Lung (tissue), 12 donors: ENCODE results near the gene ATXN3. TPM values are rescaled to one million over a fixed set of nuclear protein-coding genes. Genes with fewer than 3 reads are reported as not detected.
"Not testable (repeated sequence)": the region's sequence is repeated elsewhere in the genome, so short reads cannot be mapped to it uniquely, and the experiment has no call there.

Source experiments
- ATAC-seq: fragments of 200-7000 bp; cut with Tn5 transposase; one replicate; pipeline ENCODE4 v1.9.1; 2020; ENCODE audit warnings: moderate number of reproducible peaks; ENCODE audit not compliant: insufficient read depth, low FRiP score
- DNase-seq, 3 donors: peaks; one replicate each; pipeline ENCODE4 v3.0.0-alpha.2; 2013 to 2017
- H3K27ac ChIP-seq, 2 donors: one replicate each; pipeline ENCODE4 v1.5.1; 2013; ENCODE audit warnings: mild to moderate bottlenecking in 2 of 2, moderate library complexity in 2 of 2, control low read depth in 1 of 2, inconsistent platforms in 1 of 2, low read depth in 1 of 2, low read length in 1 of 2
- H3K27me3 ChIP-seq, 3 donors: one replicate each; pipeline ENCODE4 v1.5.1; 2013; ENCODE audit warnings: low read length in 2 of 3; ENCODE audit not compliant: control insufficient read depth in 3 of 3, insufficient read depth in 3 of 3
- H3K36me3 ChIP-seq, 4 donors: one replicate each; pipeline ENCODE4 v1.5.1; 2013; ENCODE audit warnings: low read length in 4 of 4, mild to moderate bottlenecking in 1 of 4, moderate library complexity in 1 of 4; ENCODE audit not compliant: control insufficient read depth in 4 of 4, insufficient read depth in 4 of 4
- H3K4me1 ChIP-seq, 5 donors: one replicate each; pipeline ENCODE4 v1.5.1; 2013; ENCODE audit warnings: low read length in 5 of 5, mild to moderate bottlenecking in 2 of 5, moderate library complexity in 1 of 5; ENCODE audit not compliant: control insufficient read depth in 5 of 5, insufficient read depth in 5 of 5
- H3K4me3 ChIP-seq: one replicate; pipeline ENCODE4 v1.5.1; 2013; ENCODE audit warnings: mild to moderate bottlenecking, control low read depth, moderate library complexity
- H3K9ac ChIP-seq, 2 donors: one replicate each; pipeline ENCODE4 v1.5.1; 2013; ENCODE audit warnings: low read length in 2 of 2, control low read depth in 1 of 2; ENCODE audit not compliant: insufficient read depth in 1 of 2
- H3K9me3 ChIP-seq, 4 donors: one replicate each; pipeline ENCODE4 v1.5.1; 2013; ENCODE audit warnings: low read length in 3 of 4, mild to moderate bottlenecking in 1 of 4, moderate library complexity in 1 of 4; ENCODE audit not compliant: control insufficient read depth in 4 of 4, insufficient read depth in 3 of 4
- CTCF ChIP-seq: IDR thresholded peaks from 2 replicates; pipeline ENCODE4 v1.5.1; 2012; ENCODE audit warnings: mild to moderate bottlenecking; ENCODE audit errors: control extremely low read depth, extremely low read depth
- WGBS, 2 donors: extraction: QIAGEN DNeasy Blood & Tissue Kit; methylation state at CpG; one replicate each; pipeline ENCODE4 v1.1.7; 2013; 5-methylcytosine and 5-hydroxymethylcytosine counted together
- polyA plus RNA-seq, 2 donors: library from polyadenylated mRNA; stranded (reverse); fragments of 200-250 nt; gene quantifications; one replicate each; pipeline ENCODE4 v1.2.1, GENCODE V29; 2013
- total RNA-seq, 2 donors: library from RNA; depleted of rRNA in 1 of 2; stranded (reverse); fragments of >200 nt in 1 of 2; gene quantifications; one replicate each; pipeline ENCODE4 v1.2.1, GENCODE V29; 2014 to 2021
- donor health status: control.
- donor health status: control.
- donor health status: Bipolar disorder and iron deficiency.
- donor health status: healthy.
- donor health status: DM: yes; HTN: yes; CAD: no.

Gene ATXN3
- total and polyA plus RNA-seq, 4 donors = 13.7 to 68.1 (median 21.3) TPM

- Histone ChIP-seq H3K9me3 (no peaks in the 10 kb centered on the region), H3K27ac (no peak overlapping the region), H3K9ac (no peak overlapping the region), H3K4me1 (no peaks in the 10 kb centered on the region), H3K4me3 (no peak overlapping the region), H3K36me3 (peaks cover 4 to 46% (median 19%) of the 10 kb centered on the region in 4 donors), H3K27me3 (no peaks in the 10 kb centered on the region)
- 93 to 95% methylated on average over 5 of the region's 5 CpGs for WGBS, 2 donors
- no peak for ATAC-seq
- no peak for TF ChIP-seq CTCF
- DNase-seq = no peak
These were observed 17.9 kb downstream of the ATXN3 start for GRCh38 chr14:92088494-92088893.

- TF ChIP-seq CTCF = no peak
- ATAC-seq = no peak
- Histone ChIP-seq H3K27ac (no peak overlapping the region), H3K4me1 (no peaks in the 10 kb centered on the region), H3K36me3 (peaks cover 4 to 22% (median 12%) of the 10 kb centered on the region in 4 donors), H3K9ac (no peak overlapping the region), H3K27me3 (no peaks in the 10 kb centered on the region), H3K4me3 (no peak overlapping the region), H3K9me3 (no peaks in the 10 kb centered on the region)
- DNase-seq = no peak
These were observed 31.8 kb downstream of the ATXN3 start for GRCh38 chr14:92074555-92074954.

DNA sequence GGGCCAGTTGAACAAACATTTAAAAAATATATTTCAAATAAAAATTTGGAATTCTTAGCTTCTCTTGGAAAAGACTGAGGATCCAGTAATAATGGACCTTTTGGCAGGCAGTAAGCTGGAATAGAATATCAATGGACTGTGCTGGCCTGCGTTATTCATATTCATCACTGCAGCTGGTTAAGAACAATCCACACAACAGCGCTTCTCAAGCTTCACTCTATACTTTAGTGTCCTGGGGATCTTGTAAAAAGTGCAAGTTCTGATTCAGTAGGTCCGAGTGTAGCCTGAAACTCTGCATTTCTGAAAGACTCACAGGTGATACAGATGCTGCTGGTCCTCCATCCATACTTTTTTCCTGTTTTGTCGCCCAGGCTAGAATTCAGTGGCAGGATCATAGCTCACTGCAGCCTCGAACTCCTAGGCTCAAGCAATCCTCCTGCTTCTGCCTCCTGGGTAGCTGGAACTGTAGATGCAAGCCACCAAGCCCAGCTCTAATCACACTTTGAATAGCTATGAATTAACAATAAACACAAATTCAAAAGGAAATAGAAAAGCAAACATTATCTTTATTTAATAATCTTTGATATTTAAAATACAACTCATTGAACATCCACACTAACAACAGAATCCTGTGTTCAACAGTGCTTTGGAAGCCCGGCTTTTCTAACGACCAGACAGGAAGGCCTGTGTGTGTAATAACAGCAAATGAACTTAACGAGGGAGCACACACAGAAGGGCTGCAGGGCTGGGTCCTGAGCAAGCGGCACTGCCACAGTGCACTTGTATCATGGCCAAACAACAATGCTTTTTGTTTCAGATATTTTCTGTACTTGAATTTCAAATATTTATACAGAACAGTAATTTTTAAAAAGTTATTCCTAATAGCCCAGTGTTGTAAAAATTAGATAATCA lies 48.1 kb downstream of the ATXN3 start:
- Histone ChIP-seq H3K9me3 (no peaks in the 10 kb centered on the region), H3K27ac (no peak overlapping the region), H3K9ac (no peak overlapping the region), H3K36me3 (peaks cover 0 to 2% (median 0%) of the 10 kb centered on the region in 4 donors), H3K27me3 (no peaks in the 10 kb centered on the region), H3K4me1 (no peaks in the 10 kb centered on the region), H3K4me3 (no peak overlapping the region)
- TF ChIP-seq CTCF = no peak
- WGBS, 2 donors = 78 to 81% methylated on average over 9 of the region's 9 CpGs
- DNase-seq = no peak
- ATAC-seq = no peak

DNA sequence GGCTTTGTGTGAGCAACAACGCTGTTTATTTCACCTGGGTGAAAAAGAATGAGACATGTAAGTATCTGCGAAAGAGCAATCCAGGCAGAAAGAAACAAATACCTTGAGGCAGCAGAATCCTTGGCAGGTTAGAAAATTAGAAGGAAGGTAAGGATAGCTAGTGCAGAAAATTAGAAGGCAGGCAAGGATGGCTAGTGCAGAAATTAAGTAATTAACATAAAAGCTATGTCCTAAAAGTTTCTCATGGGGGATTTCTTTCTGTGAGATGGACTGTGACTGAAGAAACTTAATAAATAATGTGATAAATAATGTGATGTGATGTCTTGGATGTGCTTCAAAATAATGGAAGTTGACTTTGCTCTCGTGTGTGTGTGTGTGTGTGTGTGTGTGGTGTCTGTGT lies 56.6 kb downstream of the ATXN3 start:
- Histone ChIP-seq H3K9ac (no peak overlapping the region), H3K27ac (no peak overlapping the region), H3K4me3 (no peak overlapping the region), H3K4me1 (no peaks in the 10 kb centered on the region), H3K27me3 (no peaks in the 10 kb centered on the region), H3K9me3 (peaks cover 0 to 3% (median 1%) of the 10 kb centered on the region in 4 donors), H3K36me3 (peaks cover 0 to 5% (median 0%) of the 10 kb centered on the region in 4 donors)
- DNase-seq (no peak), ATAC-seq (no peak)
- TF ChIP-seq CTCF = no peak
- 80 to 91% methylated on average over 3 of the region's 3 CpGs for WGBS, 2 donors

GRCh38 chr14:92049221-92049620 lies 57.2 kb downstream of the ATXN3 start:
- H3K36me3 ChIP-seq = not testable (repeated sequence)
- WGBS, 2 donors = 97% methylated on average over 12 of the region's 12 CpGs

More at GRCh38 chr14:92049221-92049620, 57.2 kb downstream of the ATXN3 start:
- not testable (repeated sequence) for H3K27me3 ChIP-seq, H3K27ac ChIP-seq, H3K4me3 ChIP-seq, H3K9me3 ChIP-seq, DNase-seq, ATAC-seq, H3K4me1 ChIP-seq, H3K9ac ChIP-seq
